ENCODE data around the gene ATP5F1E. TPM values are rescaled to one million over a fixed set of nuclear protein-coding genes. Genes with fewer than 3 reads are reported as not detected.

Gene ATP5F1E
- 34.3 and 34.9 TPM in 2 replicates for total RNA-seq (ENCODE audit: low replicate concordance)

DNA sequence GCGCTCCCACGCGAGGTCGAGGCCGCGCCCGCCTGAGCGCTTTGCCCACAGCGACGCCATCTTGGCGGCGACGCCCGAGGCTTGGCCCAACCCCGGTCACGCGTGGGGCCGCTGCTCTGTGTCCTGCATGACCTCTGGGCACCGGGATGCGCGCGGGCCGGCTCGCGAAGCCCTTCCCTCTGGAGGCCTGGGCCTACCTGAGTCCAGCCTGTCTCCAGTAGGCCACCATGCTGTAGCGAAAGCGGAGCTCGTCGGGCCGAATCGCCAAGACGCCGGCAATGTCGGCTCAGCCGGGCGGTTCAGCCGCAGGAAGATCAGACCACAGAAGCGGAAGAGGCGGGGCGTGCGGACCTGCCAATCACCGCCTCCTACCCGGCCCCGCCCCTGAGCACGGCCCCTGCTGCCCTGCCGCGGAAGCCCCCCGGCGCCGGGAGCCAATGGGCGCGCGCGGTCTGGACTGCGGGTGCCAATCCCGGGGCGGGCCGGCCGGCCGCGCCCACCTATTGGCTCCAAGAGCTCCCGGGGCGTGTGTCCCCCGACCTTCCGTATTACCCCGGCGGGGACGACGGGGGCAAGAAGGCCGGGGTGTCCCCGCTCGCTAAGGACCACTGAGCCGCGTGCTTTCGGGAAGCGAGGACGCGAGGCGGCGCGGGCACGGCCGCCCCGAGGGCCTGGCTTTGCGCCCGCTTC is at the start of gene ATP5F1E:
TSS of gene ATP5F1E (minus strand) at position 313 of the 690 bp plus-strand sequence. CDS start at position 229, 84 bp downstream.

DNA sequence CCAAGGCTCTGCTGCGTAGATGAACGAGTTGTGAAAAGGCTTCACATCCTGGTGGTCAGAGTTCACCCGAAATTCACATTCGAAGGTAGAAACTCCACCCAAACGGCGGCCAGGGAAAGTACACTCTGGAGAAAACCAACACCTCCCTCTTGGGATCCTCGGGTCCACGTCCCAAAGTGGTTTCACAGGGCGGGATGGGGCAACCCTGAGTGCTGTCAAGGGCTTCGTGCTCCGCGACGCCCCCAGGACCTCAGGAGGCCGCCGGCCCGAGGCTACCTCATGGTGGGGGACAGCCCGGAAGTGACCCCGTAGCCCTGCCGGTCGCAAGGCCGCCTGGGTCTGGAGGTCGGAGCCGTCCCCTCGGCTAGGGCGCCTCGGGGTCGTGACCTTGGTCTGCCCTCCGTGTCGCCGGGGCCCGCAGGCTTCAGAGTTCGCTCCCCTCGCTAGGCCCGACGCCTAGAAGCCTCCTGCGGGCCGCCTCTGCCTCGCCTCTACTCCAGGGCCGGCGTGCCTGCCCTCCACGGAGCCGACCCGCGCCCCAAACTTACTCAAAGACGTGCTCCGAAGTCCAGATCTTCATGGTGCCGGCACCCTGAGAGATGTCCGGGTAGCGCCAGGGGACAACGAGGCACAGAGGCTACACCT is 10.1 kb upstream of the ATP5F1E start, which contains the start of gene PRELID3B:
TSS of gene PRELID3B (minus strand) at position 636 of the 645 bp plus-strand sequence. CDS start at position 580, 56 bp downstream.

DNA sequence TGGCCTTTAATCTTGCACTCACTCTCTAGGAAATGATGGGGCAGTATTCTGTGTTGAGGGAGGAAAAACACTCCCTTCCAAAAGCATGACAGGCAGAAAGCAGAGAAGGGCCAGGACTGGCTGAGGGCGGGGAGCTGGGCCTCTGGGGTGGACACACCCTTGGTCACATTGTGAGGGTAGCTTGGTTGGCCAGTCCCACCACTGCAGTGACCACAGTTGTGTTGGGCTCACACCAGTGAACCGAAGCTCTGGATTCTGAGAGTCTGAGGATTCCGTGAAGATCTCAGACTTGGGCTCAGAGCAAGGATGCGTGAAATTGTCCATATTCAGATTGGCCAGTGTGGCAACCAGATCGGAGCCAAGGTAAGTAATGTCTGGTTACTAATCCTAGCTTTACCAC is 12.9 kb downstream of the ATP5F1E start, which contains the start of gene TUBB1:
TSS of gene TUBB1 (plus strand) at position 213 of the 400 bp plus-strand sequence. CDS start at position 307, 94 bp downstream.

DNA sequence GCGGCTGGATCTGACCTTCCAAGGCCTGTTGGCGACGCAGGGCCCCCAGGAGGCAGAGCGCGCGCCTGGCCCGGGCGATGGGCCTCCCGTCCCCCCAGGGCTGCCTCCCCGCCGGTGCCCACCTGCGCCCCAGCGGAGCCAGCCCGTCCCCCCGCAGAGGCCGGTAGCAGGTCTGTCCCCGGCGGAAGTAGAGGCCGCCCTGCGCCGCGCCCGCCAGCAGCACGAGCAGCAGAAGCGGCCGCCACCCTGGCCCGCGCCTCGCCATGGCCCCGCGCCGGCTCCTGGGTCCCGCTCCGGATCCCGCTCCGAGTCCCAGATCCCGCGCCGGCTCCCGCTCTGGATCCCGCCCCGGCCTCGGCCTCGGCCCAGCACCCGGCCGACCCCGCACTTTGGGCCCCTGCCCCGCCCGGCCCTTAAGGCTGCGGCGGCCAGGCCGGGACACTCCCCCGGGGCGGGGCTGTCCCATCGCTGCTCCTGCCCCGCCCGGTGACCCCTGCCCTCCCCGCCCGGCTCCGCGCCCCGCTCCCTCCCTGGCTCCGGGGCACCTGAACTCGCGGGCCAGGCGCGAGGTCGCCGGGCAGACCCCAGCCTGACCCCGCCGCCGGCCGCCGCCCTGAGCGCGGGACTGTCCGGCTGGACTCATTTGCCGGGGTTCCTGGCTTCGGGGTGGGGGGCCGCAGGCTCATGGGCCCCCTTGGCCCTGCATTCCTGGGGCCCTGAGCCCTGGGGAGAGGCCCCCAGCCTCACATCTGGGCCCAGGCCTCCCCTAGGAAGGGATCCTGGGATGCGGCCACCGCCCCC is 25.1 kb downstream of the ATP5F1E start, which contains the start of gene CTSZ:
TSS of gene CTSZ (minus strand) at position 391 of the 801 bp plus-strand sequence. CDS start at position 265, 126 bp downstream.

DNA sequence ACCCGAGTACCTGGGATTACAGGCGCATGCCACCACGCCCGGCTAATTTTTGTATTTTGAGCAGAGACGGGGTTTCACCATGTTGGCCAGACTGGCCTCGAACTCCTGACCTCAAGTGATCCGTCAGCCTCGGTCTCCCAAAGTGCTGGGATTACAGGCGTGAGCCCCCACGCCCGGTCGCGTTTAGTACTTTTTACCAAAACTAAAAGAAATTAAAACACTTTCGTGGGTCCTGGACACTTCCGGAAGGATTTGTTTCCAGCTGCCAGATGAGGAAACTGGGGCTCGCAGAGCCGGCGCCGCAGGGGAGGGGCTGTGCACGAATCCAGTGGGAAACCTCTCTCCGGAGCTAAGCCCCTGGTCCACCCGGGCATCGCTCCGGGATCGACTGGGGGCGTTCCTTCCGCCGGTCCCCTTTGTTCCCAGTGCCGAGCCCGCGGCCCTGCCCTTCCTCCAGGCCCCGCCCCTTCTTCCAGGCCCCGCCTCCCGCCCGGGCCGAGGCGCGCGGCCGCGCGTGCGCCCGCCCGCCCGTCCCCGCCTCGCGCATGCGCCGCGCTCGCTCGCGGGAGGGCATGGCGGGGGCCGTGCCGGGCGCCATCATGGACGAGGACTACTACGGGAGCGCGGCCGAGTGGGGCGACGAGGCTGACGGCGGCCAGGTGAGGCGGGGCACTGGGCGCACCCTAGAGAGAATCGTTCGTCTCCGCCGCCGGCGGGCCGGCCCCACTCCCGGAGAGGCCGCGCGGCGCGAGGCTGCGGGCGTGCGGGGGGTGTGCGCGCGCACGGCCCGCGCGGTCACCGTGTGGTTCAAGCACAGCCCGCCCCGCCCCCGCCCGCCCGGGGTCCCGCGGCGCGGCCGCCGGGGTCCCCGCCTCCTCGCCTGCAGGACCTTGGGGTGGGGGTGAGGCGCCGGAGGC is 51.2 kb downstream of the ATP5F1E start, which contains the start of gene NELFCD:
TSS of gene NELFCD (plus strand) at position 546 of the 917 bp plus-strand sequence. CDS start at position 600, 54 bp downstream.

Other genes with a start within 250 kb of the ATP5F1E start
- gene GNAS-AS1, start 181.4 kb downstream of the ATP5F1E start, total RNA-seq (ENCODE audit: low replicate concordance): 0.35 and 1.1 TPM in 2 replicates
- gene GNAS, start 179.6 kb downstream of the ATP5F1E start, total RNA-seq (ENCODE audit: low replicate concordance): 501 and 607 TPM in 2 replicates
- 54.4 and 63.7 TPM in 2 replicates for gene NELFCD, start 51.1 kb downstream of the ATP5F1E start, total RNA-seq (ENCODE audit: low replicate concordance)
- 280 and 325 TPM in 2 replicates for gene CTSZ, start 25.1 kb downstream of the ATP5F1E start, total RNA-seq (ENCODE audit: low replicate concordance)
- gene TUBB1, start 12.9 kb downstream of the ATP5F1E start, total RNA-seq (ENCODE audit: low replicate concordance): not detected in 2 replicates
- 62.6 and 75.1 TPM in 2 replicates for gene PRELID3B, start 10.5 kb upstream of the ATP5F1E start, total RNA-seq (ENCODE audit: low replicate concordance)
- not detected in 2 replicates for gene ZNF831, start 131.5 kb upstream of the ATP5F1E start, total RNA-seq (ENCODE audit: low replicate concordance)